ENCODE results near the gene CREB3L2.
"Not testable (repeated sequence)": the region's sequence is repeated elsewhere in the genome, so short reads cannot be mapped to it uniquely, and the experiment has no call there.

Gene CREB3L2

GRCh38 chr7:138001529-138002095 is at the start of gene CREB3L2:
CREB3L2 (minus strand) TSS chr7:138002086; CDS start chr7:138001705, 381 bp downstream.
- DNase-seq (ENCODE audit: low read depth in 2 of 2) = peak; percentile 42 to 44

GRCh38 chr7:138049505-138050116 is 47.7 kb upstream of the CREB3L2 start:
- no peak for DNase-seq (ENCODE audit: low read depth in 2 of 2)

- no peak for DNase-seq (ENCODE audit: low read depth in 2 of 2)
Observed at GRCh38 chr7:138047907-138048306, 46.0 kb upstream of the CREB3L2 start.

GRCh38 chr7:138044897-138045296 is 43.0 kb upstream of the CREB3L2 start:
- no peak for DNase-seq (ENCODE audit: low read depth in 2 of 2)

- not testable (repeated sequence) for DNase-seq (ENCODE audit: low read depth in 2 of 2)
Observed at GRCh38 chr7:138040063-138040462, 38.2 kb upstream of the CREB3L2 start.

- no peak for DNase-seq (ENCODE audit: low read depth in 2 of 2)
Observed at GRCh38 chr7:138036135-138036534, 34.2 kb upstream of the CREB3L2 start.

GRCh38 chr7:138033241-138033640 is 31.4 kb upstream of the CREB3L2 start:
- no peak for DNase-seq (ENCODE audit: low read depth in 2 of 2)

GRCh38 chr7:138032770-138033169 is 30.9 kb upstream of the CREB3L2 start:
- DNase-seq (ENCODE audit: low read depth in 2 of 2) = no peak

- no peak for DNase-seq (ENCODE audit: low read depth in 2 of 2)
Observed at GRCh38 chr7:138032186-138032585, 30.3 kb upstream of the CREB3L2 start.

- DNase-seq (ENCODE audit: low read depth in 2 of 2) = no peak
Observed at GRCh38 chr7:138030679-138031351, 28.9 kb upstream of the CREB3L2 start.

- DNase-seq (ENCODE audit: low read depth in 2 of 2) = no peak
Observed at GRCh38 chr7:138029941-138030340, 28.1 kb upstream of the CREB3L2 start.

GRCh38 chr7:138029126-138029525 is 27.2 kb upstream of the CREB3L2 start:
- DNase-seq (ENCODE audit: low read depth in 2 of 2) = no peak

- no peak for DNase-seq (ENCODE audit: low read depth in 2 of 2)
Observed at GRCh38 chr7:138027100-138027499, 25.2 kb upstream of the CREB3L2 start.

GRCh38 chr7:138025215-138026186 is 23.6 kb upstream of the CREB3L2 start:
- DNase-seq (ENCODE audit: low read depth in 2 of 2) = no peak

- DNase-seq (ENCODE audit: low read depth in 2 of 2) = no peak
Observed at GRCh38 chr7:138024765-138025164, 22.9 kb upstream of the CREB3L2 start.

- no peak for DNase-seq (ENCODE audit: low read depth in 2 of 2)
Observed at GRCh38 chr7:138024343-138024691, 22.4 kb upstream of the CREB3L2 start.

GRCh38 chr7:138023618-138024342 is 21.9 kb upstream of the CREB3L2 start:
- no peak for DNase-seq (ENCODE audit: low read depth in 2 of 2)

- DNase-seq (ENCODE audit: low read depth in 2 of 2) = no peak
Observed at GRCh38 chr7:138021889-138022288, 20.0 kb upstream of the CREB3L2 start.

GRCh38 chr7:138017992-138018391 is 16.1 kb upstream of the CREB3L2 start:
- DNase-seq (ENCODE audit: low read depth in 2 of 2) = no peak

- DNase-seq (ENCODE audit: low read depth in 2 of 2) = no peak
Observed at GRCh38 chr7:138015096-138015495, 13.2 kb upstream of the CREB3L2 start.

- no peak for DNase-seq (ENCODE audit: low read depth in 2 of 2)
Observed at GRCh38 chr7:138014686-138015085, 12.8 kb upstream of the CREB3L2 start.
